ENCODE data around the gene PHACTR4. TPM values are rescaled to one million over a fixed set of nuclear protein-coding genes. Genes with fewer than 3 reads are reported as not detected.

The PHACTR4 gene
- polyA plus RNA-seq, 1 donor (not counting 4 experiments of a cell fraction or from before 2014, with no cell fraction given) = 12.2 TPM

DNA sequence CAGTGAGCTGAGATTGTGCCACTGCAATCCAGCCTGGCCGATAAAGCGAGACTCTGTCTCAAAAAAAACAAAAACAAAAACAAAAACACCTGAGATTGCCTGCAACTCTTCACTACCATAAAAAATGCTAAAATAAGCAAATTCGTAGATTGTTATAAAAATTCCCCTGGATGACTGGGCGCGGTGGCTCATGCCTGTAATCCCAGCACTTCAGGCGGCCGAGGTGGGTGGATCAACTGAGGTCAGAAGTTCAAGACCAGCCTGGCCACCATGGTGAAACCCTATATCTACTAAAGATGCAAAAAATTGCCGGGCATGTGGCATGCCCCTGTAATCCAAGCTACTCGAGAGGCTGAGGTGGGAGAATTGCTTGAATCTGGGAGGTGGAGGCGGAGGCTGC, 30.0 kb upstream of the PHACTR4 start:
- no peak overlapping the region for H2AFZ ChIP-seq (ENCODE audit: control insufficient read depth, low read length)
- H3K27me3 ChIP-seq (ENCODE audit: control insufficient read depth, extremely low read depth, insufficient read depth, low read length) = no peaks in the 10 kb centered on the region
- no peaks in the 10 kb centered on the region for H3K9me1 ChIP-seq (ENCODE audit: control insufficient read depth, extremely low read depth, insufficient read depth, low read length)
- no peaks in the 10 kb centered on the region for H3K79me2 ChIP-seq (ENCODE audit: control insufficient read depth, insufficient read depth, low read length)
- H3K9ac ChIP-seq (ENCODE audit: control insufficient read depth, extremely low read depth, insufficient read depth, low read length) = no peak overlapping the region
- no peak overlapping the region for H3K4me3 ChIP-seq (ENCODE audit: control insufficient read depth in 2 of 3, extremely low read depth in 1 of 3, insufficient read depth in 2 of 3, low read depth in 1 of 3, low read length in 3 of 3)
- no peak overlapping the region for H3K4me2 ChIP-seq (ENCODE audit: control insufficient read depth, extremely low read depth, insufficient read depth, low read depth, low read length)
- H3K36me3 ChIP-seq (ENCODE audit: control insufficient read depth in 2 of 2, extremely low read depth in 1 of 2, insufficient read depth in 2 of 2, low read length in 2 of 2) = peaks cover 4 to 5% of the 10 kb centered on the region in 2 experiments
- H3K27ac ChIP-seq (ENCODE audit: control insufficient read depth, insufficient read depth, low read length) = no peak overlapping the region
- TF ChIP-seq EZH2 (IDR thresholded peaks at IDR 0.05; ENCODE audit: low read length) = no peak
- TF ChIP-seq, protein P1, sequence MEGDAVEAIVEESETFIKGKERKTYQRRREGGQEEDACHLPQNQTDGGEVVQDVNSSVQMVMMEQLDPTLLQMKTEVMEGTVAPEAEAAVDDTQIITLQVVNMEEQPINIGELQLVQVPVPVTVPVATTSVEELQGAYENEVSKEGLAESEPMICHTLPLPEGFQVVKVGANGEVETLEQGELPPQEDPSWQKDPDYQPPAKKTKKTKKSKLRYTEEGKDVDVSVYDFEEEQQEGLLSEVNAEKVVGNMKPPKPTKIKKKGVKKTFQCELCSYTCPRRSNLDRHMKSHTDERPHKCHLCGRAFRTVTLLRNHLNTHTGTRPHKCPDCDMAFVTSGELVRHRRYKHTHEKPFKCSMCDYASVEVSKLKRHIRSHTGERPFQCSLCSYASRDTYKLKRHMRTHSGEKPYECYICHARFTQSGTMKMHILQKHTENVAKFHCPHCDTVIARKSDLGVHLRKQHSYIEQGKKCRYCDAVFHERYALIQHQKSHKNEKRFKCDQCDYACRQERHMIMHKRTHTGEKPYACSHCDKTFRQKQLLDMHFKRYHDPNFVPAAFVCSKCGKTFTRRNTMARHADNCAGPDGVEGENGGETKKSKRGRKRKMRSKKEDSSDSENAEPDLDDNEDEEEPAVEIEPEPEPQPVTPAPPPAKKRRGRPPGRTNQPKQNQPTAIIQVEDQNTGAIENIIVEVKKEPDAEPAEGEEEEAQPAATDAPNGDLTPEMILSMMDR (optimal IDR thresholded peaks at IDR 0.05 in 1 of 3, IDR thresholded peaks at IDR 0.05 in 1 of 3, conservative IDR thresholded peaks at IDR 0.05 in 1 of 3; ENCODE audit: extremely low read depth in 1 of 3, insufficient read depth in 2 of 3, low read length in 3 of 3) = no peak
- H3K4me1 ChIP-seq (ENCODE audit: control insufficient read depth, extremely low read depth, insufficient read depth, low read length) = peaks cover 13% of the 10 kb centered on the region
- FAIRE-seq (no peak), DNase-seq (ENCODE audit: low read depth, low spot score) (no peak)
- H3K9me3 ChIP-seq (ENCODE audit: control insufficient read depth, low read depth, low read length) = no peaks in the 10 kb centered on the region
- no peaks in the 10 kb centered on the region for H4K20me1 ChIP-seq (ENCODE audit: control insufficient read depth, extremely low read depth, insufficient read depth, low read length)
- dilution Hi-C loops (cut with MboI; ENCODE audit: extremely low pct_ligation_motif_present, low sequenced_read_pairs) = no loop called here

DNA sequence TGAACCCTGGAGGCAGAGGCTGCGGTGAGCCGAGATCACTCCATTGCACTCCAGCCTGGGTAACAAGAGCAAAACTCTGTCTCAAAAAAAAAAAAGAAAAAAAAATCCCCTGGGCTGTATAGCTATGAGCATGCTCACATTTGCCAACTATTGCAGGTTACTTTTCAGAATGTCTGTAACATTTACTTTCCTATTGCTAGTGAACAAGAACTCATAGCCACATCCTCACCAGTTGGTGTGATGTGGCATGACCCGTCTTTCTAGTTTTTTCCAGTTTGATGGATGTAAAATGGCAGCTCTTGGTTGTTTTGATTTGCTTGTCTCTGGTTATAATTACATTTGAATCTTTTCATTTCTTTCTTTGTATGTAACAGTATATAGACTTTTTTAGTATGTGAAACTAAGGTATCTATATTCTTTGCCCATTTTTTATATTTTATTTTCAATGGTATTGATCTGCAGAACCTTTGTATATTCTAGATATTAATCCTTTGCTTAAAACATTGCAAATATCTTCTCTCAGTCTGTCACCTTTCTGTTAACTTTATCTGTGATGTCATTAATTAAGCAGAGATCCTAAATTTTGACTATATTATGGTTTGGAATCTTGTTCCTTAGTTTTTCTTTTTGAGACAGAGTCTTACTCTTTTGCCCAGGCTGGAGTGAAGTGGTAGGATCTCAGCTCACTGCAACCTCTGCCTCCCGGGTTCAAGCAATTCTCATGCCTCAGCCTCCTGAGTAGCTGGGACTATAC, 29.1 kb upstream of the PHACTR4 start:
- DNase-seq (ENCODE audit: low read depth, low spot score) (no peak), FAIRE-seq (no peak)
- no peaks in the 10 kb centered on the region for H3K79me2 ChIP-seq (ENCODE audit: control insufficient read depth, insufficient read depth, low read length)
- H3K4me1 ChIP-seq (ENCODE audit: control insufficient read depth, extremely low read depth, insufficient read depth, low read length) = peaks cover 13% of the 10 kb centered on the region
- no peak overlapping the region for H3K4me3 ChIP-seq (ENCODE audit: control insufficient read depth in 2 of 3, extremely low read depth in 1 of 3, insufficient read depth in 2 of 3, low read depth in 1 of 3, low read length in 3 of 3)
- H4K20me1 ChIP-seq (ENCODE audit: control insufficient read depth, extremely low read depth, insufficient read depth, low read length) = no peaks in the 10 kb centered on the region
- no peak overlapping the region for H3K9ac ChIP-seq (ENCODE audit: control insufficient read depth, extremely low read depth, insufficient read depth, low read length)
- TF ChIP-seq EZH2 (IDR thresholded peaks at IDR 0.05; ENCODE audit: low read length) = no peak
- TF ChIP-seq, protein P1 (optimal IDR thresholded peaks at IDR 0.05 in 1 of 3, IDR thresholded peaks at IDR 0.05 in 1 of 3, conservative IDR thresholded peaks at IDR 0.05 in 1 of 3; ENCODE audit: extremely low read depth in 1 of 3, insufficient read depth in 2 of 3, low read length in 3 of 3) = no peak
- H3K9me3 ChIP-seq (ENCODE audit: control insufficient read depth, low read depth, low read length) = no peaks in the 10 kb centered on the region
- no peak overlapping the region for H3K4me2 ChIP-seq (ENCODE audit: control insufficient read depth, extremely low read depth, insufficient read depth, low read depth, low read length)
- H3K27ac ChIP-seq (ENCODE audit: control insufficient read depth, insufficient read depth, low read length) = no peak overlapping the region
- no peaks in the 10 kb centered on the region for H3K9me1 ChIP-seq (ENCODE audit: control insufficient read depth, extremely low read depth, insufficient read depth, low read length)
- no peak overlapping the region for H2AFZ ChIP-seq (ENCODE audit: control insufficient read depth, low read length)
- H3K27me3 ChIP-seq (ENCODE audit: control insufficient read depth, extremely low read depth, insufficient read depth, low read length) = no peaks in the 10 kb centered on the region
- peaks cover under 1 to 1% of the 10 kb centered on the region in 2 experiments for H3K36me3 ChIP-seq (ENCODE audit: control insufficient read depth in 2 of 2, extremely low read depth in 1 of 2, insufficient read depth in 2 of 2, low read length in 2 of 2)
- dilution Hi-C loops (cut with MboI; ENCODE audit: extremely low pct_ligation_motif_present, low sequenced_read_pairs) = no loop called here

Measured in keratinocyte (primary cell).